H9 (cell line): ENCODE results near the gene ATF4. TPM values are rescaled to one million over a fixed set of nuclear protein-coding genes. Genes with fewer than 3 reads are reported as not detected.

ENCODE experiments used
- DNase-seq: peaks from one replicate; pipeline ENCODE4 v3.0.0-alpha.2; 2017
- H2AFZ ChIP-seq: one replicate; pipeline ENCODE4 v1.6.1; 2013; ENCODE audit warnings: mild to moderate bottlenecking, low read length, control low read depth, moderate library complexity
- H2AK5ac ChIP-seq: 2 replicates; pipeline ENCODE4 v1.6.1; 2013; ENCODE audit warnings: low read length, control low read depth, mixed read lengths; ENCODE audit not compliant: insufficient read length
- H2BK120ac ChIP-seq: one replicate; pipeline ENCODE4 v1.6.1; 2013; ENCODE audit warnings: low read depth, mild to moderate bottlenecking, low read length, control low read depth, inconsistent platforms; ENCODE audit not compliant: poor library complexity, severe bottlenecking
- H2BK12ac ChIP-seq: 2 replicates; pipeline ENCODE4 v1.6.1; 2013; ENCODE audit warnings: low read length, control low read depth, mixed read lengths, low read depth; ENCODE audit not compliant: insufficient read length
- H2BK15ac ChIP-seq: 2 replicates; pipeline ENCODE4 v1.6.1; 2013; ENCODE audit warnings: low read depth, low read length, control low read depth
- H2BK20ac ChIP-seq: one replicate; pipeline ENCODE4 v1.6.1; 2013; ENCODE audit warnings: low read depth, mild to moderate bottlenecking, low read length, control low read depth, inconsistent platforms; ENCODE audit not compliant: poor library complexity, severe bottlenecking
- H2BK5ac ChIP-seq: 2 replicates; pipeline ENCODE4 v1.6.1; 2013; ENCODE audit warnings: low read length, control low read depth, mixed read lengths; ENCODE audit not compliant: insufficient read length
- H3K14ac ChIP-seq: 2 replicates; pipeline ENCODE4 v1.6.1; 2013; ENCODE audit warnings: low read length, control low read depth; ENCODE audit not compliant: insufficient read depth
- H3K18ac ChIP-seq: 2 replicates; pipeline ENCODE4 v1.6.1; 2013; ENCODE audit warnings: low read depth, mild to moderate bottlenecking, mixed read lengths, low read length, control low read depth; ENCODE audit not compliant: insufficient read length
- H3K23ac ChIP-seq: 2 replicates; pipeline ENCODE4 v1.6.1; 2013; ENCODE audit warnings: low read length, control low read depth, mixed read lengths, low read depth; ENCODE audit not compliant: insufficient read length
- H3K23me2 ChIP-seq: 2 replicates; pipeline ENCODE4 v1.6.1; 2013; ENCODE audit warnings: low read depth, mild to moderate bottlenecking, mixed read lengths, low read length, control low read depth; ENCODE audit not compliant: insufficient read length, poor library complexity, severe bottlenecking
- H3K27ac ChIP-seq: 2 replicates; pipeline ENCODE4 v1.5.1; 2013; ENCODE audit warnings: low read length, control low read depth, mixed read lengths, low read depth; ENCODE audit not compliant: insufficient read length
- H3K27me3 ChIP-seq: 2 replicates; pipeline ENCODE4 v1.6.1; 2013; ENCODE audit warnings: low read length, control low read depth, inconsistent platforms; ENCODE audit not compliant: insufficient read depth
- H3K4ac ChIP-seq: 2 replicates; pipeline ENCODE4 v1.6.1; 2013; ENCODE audit warnings: low read depth, mild to moderate bottlenecking, control low read depth, inconsistent platforms, low read length, moderate library complexity
- H3K4me1 ChIP-seq: 2 replicates; pipeline ENCODE4 v1.6.1; 2013; ENCODE audit warnings: low read length, control low read depth, inconsistent platforms; ENCODE audit not compliant: insufficient read depth
- H3K4me2 ChIP-seq: 2 replicates; pipeline ENCODE4 v1.6.1; 2013; ENCODE audit warnings: low read length, control low read depth, mixed read lengths; ENCODE audit not compliant: insufficient read length, insufficient read depth
- H3K56ac ChIP-seq: 2 replicates; pipeline ENCODE4 v1.6.1; 2013; ENCODE audit warnings: low read depth, mild to moderate bottlenecking, mixed read lengths, low read length, control low read depth; ENCODE audit not compliant: insufficient read length
- H3K79me1 ChIP-seq: 2 replicates; pipeline ENCODE4 v1.6.1; 2013; ENCODE audit warnings: low read depth, mild to moderate bottlenecking, moderate library complexity, low read length, control low read depth, inconsistent platforms; ENCODE audit not compliant: insufficient read depth, poor library complexity, severe bottlenecking
- H3K79me2 ChIP-seq: 2 replicates; pipeline ENCODE4 v1.6.1; 2013; ENCODE audit warnings: low read length, control low read depth, inconsistent platforms; ENCODE audit not compliant: insufficient read depth
- H3K9ac ChIP-seq: 2 replicates; pipeline ENCODE4 v1.6.1; 2013; ENCODE audit warnings: low read length, control low read depth, mixed read lengths; ENCODE audit not compliant: insufficient read length; ENCODE audit errors: extremely low read depth
- H3K9me3 ChIP-seq: one replicate; pipeline ENCODE4 v1.6.1; 2013; ENCODE audit warnings: low read depth, low read length, inconsistent platforms; ENCODE audit not compliant: control insufficient read depth
- H3T11ph ChIP-seq: one replicate; pipeline ENCODE4 v1.6.1; 2013; ENCODE audit warnings: mild to moderate bottlenecking, low read length, control low read depth, inconsistent platforms
- H4K20me1 ChIP-seq: one replicate; pipeline ENCODE4 v1.6.1; 2013; ENCODE audit not compliant: control insufficient read depth, insufficient read length, insufficient read depth
- H4K5ac ChIP-seq: 2 replicates; pipeline ENCODE4 v1.6.1; 2013; ENCODE audit warnings: low read depth, mild to moderate bottlenecking, mixed read lengths, low read length, control low read depth; ENCODE audit not compliant: insufficient read length
- H4K8ac ChIP-seq: replicated peaks from 2 replicates; pipeline ENCODE4 v1.6.1; 2013; ENCODE audit warnings: low read length, control low read depth, mixed read lengths, low read depth; ENCODE audit not compliant: insufficient read length
- H4K91ac ChIP-seq: 2 replicates; pipeline ENCODE4 v1.6.1; 2013; ENCODE audit warnings: low read depth, mild to moderate bottlenecking, moderate library complexity, mixed read lengths, low read length, control low read depth; ENCODE audit not compliant: insufficient read length
- H3K27ac Mint-ChIP-seq, 3 experiments: 2 replicates in 2 of 3; 3 replicates in 1 of 3; pipeline ENCODE4 v1.8.0; 2020 to 2021; ENCODE audit warnings: mixed read lengths in 3 of 3, mild to moderate bottlenecking in 1 of 3, moderate library complexity in 1 of 3
- H3K27me3 Mint-ChIP-seq: 2 replicates; pipeline ENCODE4 v1.8.0; 2021; ENCODE audit warnings: low read depth, mild to moderate bottlenecking, moderate library complexity, mixed read lengths
- H3K36me3 Mint-ChIP-seq, 3 experiments: 2 replicates in 2 of 3; 3 replicates in 1 of 3; pipeline ENCODE4 v1.8.0; 2020 to 2021; ENCODE audit warnings: low read depth in 3 of 3, mixed read lengths in 3 of 3; ENCODE audit not compliant: insufficient read depth in 1 of 3
- H3K4me1 Mint-ChIP-seq, 2 experiments: 2 replicates each; pipeline ENCODE4 v1.8.0; 2020; ENCODE audit warnings: mixed read lengths in 2 of 2
- H3K4me3 Mint-ChIP-seq, 2 experiments: 2 replicates in 1 of 2; 3 replicates in 1 of 2; pipeline ENCODE4 v1.8.0; 2020 to 2021; ENCODE audit warnings: mild to moderate bottlenecking in 2 of 2, mixed read lengths in 2 of 2, moderate library complexity in 1 of 2
- H3K9me3 Mint-ChIP-seq, 2 experiments: 2 replicates in 1 of 2; 3 replicates in 1 of 2; pipeline ENCODE4 v1.8.0; 2020; ENCODE audit warnings: mild to moderate bottlenecking in 2 of 2, mixed read lengths in 2 of 2, moderate library complexity in 1 of 2
- CTCF ChIP-seq: fragments of 200-600 bp; sonication (generic); conservative IDR thresholded peaks from 3 replicates; pipeline ENCODE4 v1.8.0; 2021; ENCODE audit warnings: antibody characterized with exemption, mild to moderate bottlenecking
- WGBS: extraction: QIAGEN DNeasy Blood & Tissue Kit; methylation state at CpG from one replicate; pipeline ENCODE4 v1.1.7; 2013; ENCODE audit warnings: missing lambda C conversion rate, low lambda C conversion rate, mixed read lengths; ENCODE audit not compliant: insufficient read length; ENCODE audit errors: extremely low coverage; 5-methylcytosine and 5-hydroxymethylcytosine counted together
- total RNA-seq: library from RNA; stranded (reverse); gene quantifications from 2 replicates; pipeline ENCODE4 v1.2.1, GENCODE V29; 2021

Gene ATF4
- total RNA-seq, 1 experiment from 2014 or later: 455 TPM

DNA sequence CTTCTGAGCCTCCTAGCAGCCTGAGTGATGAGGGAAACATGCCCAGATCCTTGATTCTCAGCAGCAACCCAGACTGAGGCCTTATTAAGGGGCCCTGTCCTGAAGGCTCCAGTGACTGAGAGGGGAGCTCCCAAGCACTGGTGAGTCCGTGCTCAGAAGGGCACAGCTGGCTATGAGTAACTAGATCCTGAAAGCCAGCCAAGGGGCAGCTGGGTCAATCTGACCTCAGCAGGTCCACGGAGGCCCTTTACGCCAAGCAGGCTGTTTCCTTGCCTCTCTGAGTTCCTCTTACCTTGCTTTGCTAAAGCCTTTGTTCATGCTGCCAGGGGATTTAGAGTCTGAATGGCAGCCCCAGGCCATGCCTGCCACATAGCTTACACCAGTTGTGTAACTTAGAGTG lies 37.6 kb upstream of the ATF4 start:
- Histone ChIP-seq H3K9me3 (no peaks in the 10 kb centered on the region), H2BK120ac (no peak overlapping the region), H3K27me3 (no peaks in the 10 kb centered on the region), H4K8ac (no peak overlapping the region), H3K27ac (no peak overlapping the region), H3K79me1 (no peaks in the 10 kb centered on the region), H2AK5ac (no peak overlapping the region), H2AFZ (no peak overlapping the region), H3K4me1 (no peaks in the 10 kb centered on the region), H2BK12ac (no peak overlapping the region), H3K4me2 (no peak overlapping the region), H3K4ac (no peak overlapping the region), H3K23me2 (no peaks in the 10 kb centered on the region), H3K79me2 (no peaks in the 10 kb centered on the region), H3T11ph (no peak overlapping the region), H2BK15ac (no peak overlapping the region), H3K56ac (no peak overlapping the region), H3K14ac (no peak overlapping the region), H4K5ac (no peak overlapping the region), H2BK20ac (no peak overlapping the region), H3K23ac (no peak overlapping the region), H4K91ac (no peak overlapping the region), H3K18ac (no peak overlapping the region), H4K20me1 (no peaks in the 10 kb centered on the region), H2BK5ac (no peak overlapping the region), H3K9ac (no peak overlapping the region)
- Mint-ChIP-seq H3K27ac (no peak overlapping the region), H3K4me3 (no peak overlapping the region), H3K4me1 (no peaks in the 10 kb centered on the region), H3K9me3 (no peaks in the 10 kb centered on the region), H3K27me3 (peaks cover 41% of the 10 kb centered on the region), H3K36me3 (no peaks in the 10 kb centered on the region)
- TF ChIP-seq CTCF: no peak
- no peak for DNase-seq
- no CpG with 5 or more reads among the region's 3 CpGs for WGBS
